ENCODE measurements around the gene KCND2. TPM values are rescaled to one million over a fixed set of nuclear protein-coding genes. Genes with fewer than 3 reads are reported as not detected.

Gene KCND2
- total and polyA plus RNA-seq, 3 donors from 2014 or later, result 3.8 to 6.1 (median 5.1) TPM

GRCh38 chr7:120259386-120259785 is 13.6 kb upstream of the KCND2 start:
- Histone ChIP-seq H3K27me3 (no peaks in the 10 kb centered on the region), H3K27ac (no peak overlapping the region), H3K4me3 (no peak overlapping the region), H3K4me1 (no peaks in the 10 kb centered on the region), H3K36me3 (ENCODE audit: low read depth, missing control alignments) (no peaks in the 10 kb centered on the region), H3K9me3 (no peaks in the 10 kb centered on the region)
- intact Hi-C loops (cut with DNase I; ENCODE audit: low total_unique reads), result no loop called here
- WGBS, 2 donors, result 83 to 92% methylated on average over 2 of the region's 2 CpGs
- DNase-seq, result no peak
- TF ChIP-seq CTCF (IDR thresholded peaks at IDR 0.05) (no peak), POLR2A (IDR thresholded peaks at IDR 0.05) (no peak)

GRCh38 chr7:120260111-120260510 is 12.9 kb upstream of the KCND2 start:
- DNase-seq, result no peak
- no peaks in the 10 kb centered on the region for H3K27me3 ChIP-seq
- 65 to 75% methylated on average over 1 of the region's 1 CpG for WGBS, 2 donors
- no peaks in the 10 kb centered on the region for H3K36me3 ChIP-seq (ENCODE audit: low read depth, missing control alignments)
- no peak for TF ChIP-seq CTCF (IDR thresholded peaks at IDR 0.05)
- intact Hi-C loops (cut with DNase I; ENCODE audit: low total_unique reads), result no loop called here
- no peak overlapping the region for H3K27ac ChIP-seq
- H3K4me1 ChIP-seq, result no peaks in the 10 kb centered on the region
- no peak overlapping the region for H3K4me3 ChIP-seq
- no peaks in the 10 kb centered on the region for H3K9me3 ChIP-seq

- peak overlapping the region; percentile 53 for H3K4me3 ChIP-seq
- H3K27ac ChIP-seq, result no peak overlapping the region
- H3K27me3 ChIP-seq, result no peaks in the 10 kb centered on the region
- H3K9me3 ChIP-seq, result no peaks in the 10 kb centered on the region
- peak; percentile 47 for DNase-seq
- no peaks in the 10 kb centered on the region for H3K36me3 ChIP-seq (ENCODE audit: low read depth, missing control alignments)
- WGBS, 2 donors, result 1% methylated on average over 17 of the region's 17 CpGs
- intact Hi-C loops (cut with DNase I; ENCODE audit: low total_unique reads), result no loop called here
- TF ChIP-seq CTCF (IDR thresholded peaks at IDR 0.05) (peak; percentile 50 to 60 (median 55)), POLR2A (IDR thresholded peaks at IDR 0.05) (no peak)
- H3K4me1 ChIP-seq, result no peaks in the 10 kb centered on the region
These were observed 714 bp upstream of the KCND2 start for GRCh38 chr7:120272261-120272660.

- Histone ChIP-seq H3K4me3 (peak overlapping the region; percentile 44 to 53), H3K27me3 (no peaks in the 10 kb centered on the region), H3K36me3 (ENCODE audit: low read depth, missing control alignments) (no peaks in the 10 kb centered on the region), H3K4me1 (no peaks in the 10 kb centered on the region), H3K9me3 (no peaks in the 10 kb centered on the region), H3K27ac (no peak overlapping the region)
- DNase-seq, result peak; percentile 78
- WGBS, 2 donors, result 0 to 1% methylated on average over 1 to 36 of the region's 38 CpGs
- intact Hi-C loops (cut with DNase I; ENCODE audit: low total_unique reads), result no loop called here
- no peak for TF ChIP-seq POLR2A (IDR thresholded peaks at IDR 0.05)
- no peak for TF ChIP-seq CTCF (IDR thresholded peaks at IDR 0.05)
These were observed 551 bp downstream of the KCND2 start for GRCh38 chr7:120273476-120273975.

- H3K4me1 ChIP-seq, result no peaks in the 10 kb centered on the region
- no peaks in the 10 kb centered on the region for H3K27me3 ChIP-seq
- H3K36me3 ChIP-seq (ENCODE audit: low read depth, missing control alignments), result no peaks in the 10 kb centered on the region
- no peak for DNase-seq
- no peaks in the 10 kb centered on the region for H3K9me3 ChIP-seq
- no peak for TF ChIP-seq CTCF (IDR thresholded peaks at IDR 0.05)
- no peak for TF ChIP-seq POLR2A (IDR thresholded peaks at IDR 0.05)
- intact Hi-C loops (cut with DNase I; ENCODE audit: low total_unique reads), result no loop called here
- WGBS, 2 donors, result 75 to 84% methylated on average over 7 to 16 of the region's 16 CpGs
- H3K27ac ChIP-seq, result no peak overlapping the region
- peak overlapping the region; percentile 2 to 53 for H3K4me3 ChIP-seq
These were observed 1.5 kb downstream of the KCND2 start for GRCh38 chr7:120274482-120274881.

All from testis (tissue), 3 donors.